ENCODE results near the gene FAT2.

The FAT2 gene

DNA sequence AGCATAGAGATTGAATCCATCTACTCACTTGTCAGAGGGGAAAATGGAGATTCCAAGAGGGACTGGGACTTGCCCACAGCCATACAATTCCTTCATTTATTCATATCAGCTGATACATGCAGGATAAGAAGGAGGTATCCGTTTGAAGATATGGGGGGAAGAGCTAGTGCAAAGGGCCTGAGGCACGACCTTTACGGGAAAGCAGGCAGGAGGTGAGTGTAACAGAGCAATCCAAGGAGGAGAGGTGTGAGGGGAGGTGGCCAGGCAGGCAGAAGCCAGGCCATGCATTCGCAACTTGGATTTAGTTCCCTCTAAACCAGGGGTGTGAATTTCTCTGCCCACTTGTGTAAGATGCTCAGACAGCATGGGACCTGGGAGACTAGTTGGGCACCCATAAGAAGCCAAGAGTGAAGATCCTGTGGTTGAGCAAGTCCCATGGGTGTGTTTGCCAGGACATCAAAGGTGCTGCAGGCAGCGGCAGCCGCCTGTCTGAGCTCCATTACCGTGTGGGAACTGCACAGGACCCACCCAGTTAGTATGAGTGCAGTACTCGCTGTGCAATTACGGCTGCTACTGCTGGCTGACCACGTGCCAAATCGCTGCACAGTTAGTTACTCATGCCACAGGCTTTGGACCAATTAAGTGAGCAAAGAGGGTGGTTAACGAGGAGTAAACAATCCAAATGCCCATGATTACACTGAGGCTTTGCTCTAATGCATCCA, 31.4 kb upstream of the FAT2 start:
- Histone ChIP-seq H3K27me3 (ENCODE audit: control insufficient read depth, insufficient read depth, low read length) (no peaks in the 10 kb centered on the region), H3K36me3 (ENCODE audit: control insufficient read depth, insufficient read depth, low read length) (no peaks in the 10 kb centered on the region), H3K9ac (ENCODE audit: low read length) (no peak overlapping the region), H3K9me3 (ENCODE audit: control insufficient read depth, low read length) (no peaks in the 10 kb centered on the region), H3K4me1 (ENCODE audit: control insufficient read depth, insufficient read depth, low read length) (no peaks in the 10 kb centered on the region), H3K4me3 (ENCODE audit: low read length) (no peak overlapping the region)

DNA sequence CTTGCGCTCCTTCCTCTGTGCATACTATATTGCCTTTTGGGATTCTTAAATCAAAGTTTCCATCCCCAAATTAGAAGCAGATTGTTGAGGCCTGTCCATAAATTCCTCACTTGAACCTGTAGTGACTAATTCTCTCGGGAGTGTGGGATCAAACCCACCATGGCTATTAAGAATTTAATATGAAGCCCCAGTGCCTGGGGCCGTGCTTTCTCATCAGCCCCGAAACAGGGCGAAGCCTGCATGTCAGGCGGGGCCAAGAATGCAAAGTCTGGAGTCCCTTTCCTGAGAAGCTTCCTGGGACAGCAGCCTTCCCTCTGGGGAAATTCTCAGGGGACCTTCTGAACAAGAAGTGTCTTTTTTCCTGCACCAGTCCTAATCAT, 29.3 kb upstream of the FAT2 start:
- H3K36me3 ChIP-seq (ENCODE audit: control insufficient read depth, insufficient read depth, low read length) = no peaks in the 10 kb centered on the region
- no peaks in the 10 kb centered on the region for H3K4me1 ChIP-seq (ENCODE audit: control insufficient read depth, insufficient read depth, low read length)
- no peak overlapping the region for H3K9ac ChIP-seq (ENCODE audit: low read length)
- no peak overlapping the region for H3K4me3 ChIP-seq (ENCODE audit: low read length)
- no peaks in the 10 kb centered on the region for H3K27me3 ChIP-seq (ENCODE audit: control insufficient read depth, insufficient read depth, low read length)
- H3K9me3 ChIP-seq (ENCODE audit: control insufficient read depth, low read length) = no peaks in the 10 kb centered on the region

DNA sequence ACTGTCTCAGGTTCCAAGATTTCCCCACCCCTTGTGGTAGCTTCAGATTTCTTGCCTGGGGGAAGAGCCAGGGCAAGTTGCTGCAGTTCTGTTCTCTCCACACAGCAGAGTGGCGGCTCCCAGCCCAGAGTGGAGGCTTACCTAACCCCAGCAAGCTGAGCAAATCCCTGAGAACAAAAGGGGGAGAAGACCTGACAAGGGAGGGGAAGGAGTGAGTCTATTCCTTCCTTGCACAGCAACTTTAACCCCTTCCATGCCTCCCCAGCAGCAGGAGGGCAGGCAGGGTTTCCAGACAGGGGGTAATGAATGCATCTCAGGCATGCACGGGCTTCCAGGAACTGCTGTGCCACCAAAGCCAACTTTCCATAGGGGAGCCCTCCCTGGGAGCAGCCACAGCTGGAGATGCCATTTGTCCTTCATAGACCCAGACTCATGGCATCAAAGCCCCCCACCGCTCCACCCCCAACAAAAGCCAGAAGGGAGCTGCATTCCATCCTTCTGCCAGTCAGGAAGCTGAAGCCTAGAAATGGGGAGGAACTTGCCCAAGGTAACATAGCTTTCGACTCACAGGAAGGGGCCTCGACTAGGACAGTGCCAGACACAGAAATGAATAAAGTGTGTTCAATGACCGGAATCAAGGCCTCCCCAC, 28.8 kb upstream of the FAT2 start:
- H3K36me3 ChIP-seq (ENCODE audit: control insufficient read depth, insufficient read depth, low read length) = no peaks in the 10 kb centered on the region
- peaks cover 4% of the 10 kb centered on the region for H3K27me3 ChIP-seq (ENCODE audit: control insufficient read depth, insufficient read depth, low read length)
- no peak overlapping the region for H3K9ac ChIP-seq (ENCODE audit: low read length)

DNA sequence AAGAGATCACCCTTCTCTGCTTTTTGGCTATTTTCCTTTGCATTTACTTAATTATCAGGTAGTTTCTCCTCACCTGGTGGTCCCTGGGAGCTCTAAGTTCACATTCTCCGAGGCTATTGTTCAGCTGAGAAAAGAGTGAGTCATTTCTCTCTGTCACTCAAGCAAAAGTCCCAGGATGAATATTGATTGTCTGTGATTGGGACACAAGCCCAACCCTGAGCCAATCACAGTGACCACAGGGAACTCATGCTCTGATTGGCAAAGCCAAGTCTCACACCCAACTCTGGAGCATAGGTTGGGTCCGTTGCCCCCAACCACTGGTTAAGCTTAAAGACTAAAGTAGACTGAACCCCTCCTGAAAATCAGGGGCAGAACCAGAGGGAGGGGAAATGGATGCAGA, 27.8 kb upstream of the FAT2 start:
- Histone ChIP-seq H3K27me3 (ENCODE audit: control insufficient read depth, insufficient read depth, low read length) (peaks cover 7% of the 10 kb centered on the region), H3K36me3 (ENCODE audit: control insufficient read depth, insufficient read depth, low read length) (no peaks in the 10 kb centered on the region), H3K4me3 (ENCODE audit: low read length) (no peak overlapping the region), H3K9me3 (ENCODE audit: control insufficient read depth, low read length) (no peaks in the 10 kb centered on the region), H3K9ac (ENCODE audit: low read length) (no peak overlapping the region), H3K4me1 (ENCODE audit: control insufficient read depth, insufficient read depth, low read length) (no peaks in the 10 kb centered on the region)

More for the DNA sequence above, 28.8 kb upstream of the FAT2 start:
- no peaks in the 10 kb centered on the region for H3K4me1 ChIP-seq (ENCODE audit: control insufficient read depth, insufficient read depth, low read length)
- no peaks in the 10 kb centered on the region for H3K9me3 ChIP-seq (ENCODE audit: control insufficient read depth, low read length)
- no peak overlapping the region for H3K4me3 ChIP-seq (ENCODE audit: low read length)

DNA sequence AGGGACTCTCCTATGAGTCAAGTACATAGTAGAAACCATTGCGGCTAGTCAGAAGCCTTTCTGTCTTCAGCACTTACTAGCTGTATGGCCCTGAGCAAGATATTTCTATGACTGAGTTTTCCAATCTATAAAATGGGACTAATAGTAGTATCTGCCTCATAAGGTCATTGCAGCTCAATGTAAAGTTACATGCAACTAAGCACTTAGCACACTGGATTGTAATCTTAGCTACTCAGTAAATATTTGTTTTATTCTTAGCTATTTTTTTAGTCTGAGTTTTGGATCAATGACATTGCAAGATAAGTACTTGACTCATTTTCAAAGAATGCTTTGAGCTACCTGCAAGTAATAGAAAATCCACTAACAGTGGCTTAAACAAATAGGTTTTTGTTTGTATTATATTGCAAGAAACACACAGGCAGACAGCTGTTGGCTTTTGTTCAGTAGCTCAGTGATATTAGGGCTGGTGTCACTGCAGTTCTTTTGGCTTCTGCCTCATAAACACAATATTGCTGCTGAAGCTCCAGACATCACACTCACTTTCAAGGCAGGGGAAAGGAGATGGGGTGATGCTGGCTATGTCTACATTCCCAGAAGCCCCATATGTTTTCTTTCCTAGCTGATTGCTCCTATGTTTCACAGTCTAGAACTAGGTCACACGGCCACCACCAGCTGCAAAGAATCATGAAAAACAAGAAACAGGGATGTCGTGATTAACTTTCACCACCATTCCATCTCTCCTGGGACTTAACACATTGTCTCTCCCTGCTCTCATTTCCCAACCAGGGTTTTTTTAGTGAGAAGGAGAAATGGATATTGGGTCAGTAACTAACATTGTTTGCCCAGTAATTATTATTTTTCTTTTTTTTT, 26.9 kb upstream of the FAT2 start:
- H3K9ac ChIP-seq (ENCODE audit: low read length) = no peak overlapping the region
- H3K9me3 ChIP-seq (ENCODE audit: control insufficient read depth, low read length) = no peaks in the 10 kb centered on the region
- H3K4me1 ChIP-seq (ENCODE audit: control insufficient read depth, insufficient read depth, low read length) = no peaks in the 10 kb centered on the region
- H3K27me3 ChIP-seq (ENCODE audit: control insufficient read depth, insufficient read depth, low read length) = peaks cover 7% of the 10 kb centered on the region
- H3K4me3 ChIP-seq (ENCODE audit: low read length) = no peak overlapping the region
- no peaks in the 10 kb centered on the region for H3K36me3 ChIP-seq (ENCODE audit: control insufficient read depth, insufficient read depth, low read length)

DNA sequence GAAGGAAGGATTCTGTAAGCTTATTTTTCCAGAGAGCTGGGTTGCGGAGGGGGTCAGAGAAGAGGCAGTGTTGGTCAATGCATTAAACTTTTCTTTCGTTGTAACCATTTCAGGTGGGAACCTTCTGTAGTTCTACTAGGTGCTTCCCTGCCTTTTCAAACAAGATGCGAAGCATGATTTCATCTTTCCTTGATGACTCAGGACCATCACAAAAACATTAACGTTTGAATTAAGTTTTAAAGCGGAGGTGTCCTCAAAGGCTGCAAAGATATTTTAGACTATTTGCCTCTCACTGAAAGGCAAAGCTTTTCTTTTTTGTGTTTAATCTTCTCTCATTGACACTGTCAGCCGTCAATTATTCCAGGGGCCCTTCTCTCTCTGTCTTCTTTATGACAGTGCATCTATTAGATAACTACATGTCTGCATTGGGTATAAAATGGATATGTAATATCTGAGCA, 26.3 kb upstream of the FAT2 start:
- H3K9me3 ChIP-seq (ENCODE audit: control insufficient read depth, low read length) = no peaks in the 10 kb centered on the region
- no peaks in the 10 kb centered on the region for H3K4me1 ChIP-seq (ENCODE audit: control insufficient read depth, insufficient read depth, low read length)
- peaks cover 7% of the 10 kb centered on the region for H3K27me3 ChIP-seq (ENCODE audit: control insufficient read depth, insufficient read depth, low read length)
- no peak overlapping the region for H3K4me3 ChIP-seq (ENCODE audit: low read length)
- no peaks in the 10 kb centered on the region for H3K36me3 ChIP-seq (ENCODE audit: control insufficient read depth, insufficient read depth, low read length)
- no peak overlapping the region for H3K9ac ChIP-seq (ENCODE audit: low read length)

DNA sequence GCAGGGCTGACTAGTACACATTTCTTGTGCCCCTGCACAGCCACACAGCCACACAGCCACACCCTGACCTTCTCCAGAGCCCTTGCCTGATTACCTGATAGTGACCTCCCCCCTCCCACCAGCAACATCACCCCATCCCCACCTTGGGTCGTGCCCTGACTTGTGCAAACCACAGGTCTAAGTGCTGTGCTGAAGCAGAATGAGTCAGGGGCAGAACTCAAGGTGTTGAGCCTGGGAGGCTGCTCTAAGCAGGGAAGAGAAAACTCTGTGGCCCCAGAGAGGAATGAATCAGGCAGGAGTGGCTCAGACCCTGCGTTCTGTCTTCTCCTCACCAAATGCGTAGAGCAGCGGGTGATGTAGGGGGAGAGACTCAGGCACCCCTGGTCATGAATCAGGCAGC, 24.3 kb upstream of the FAT2 start:
- Histone ChIP-seq H3K4me3 (ENCODE audit: low read length) (no peak overlapping the region), H3K9ac (ENCODE audit: low read length) (no peak overlapping the region), H3K27me3 (ENCODE audit: control insufficient read depth, insufficient read depth, low read length) (peaks cover 7% of the 10 kb centered on the region), H3K4me1 (ENCODE audit: control insufficient read depth, insufficient read depth, low read length) (no peaks in the 10 kb centered on the region), H3K36me3 (ENCODE audit: control insufficient read depth, insufficient read depth, low read length) (no peaks in the 10 kb centered on the region), H3K9me3 (ENCODE audit: control insufficient read depth, low read length) (no peaks in the 10 kb centered on the region)

DNA sequence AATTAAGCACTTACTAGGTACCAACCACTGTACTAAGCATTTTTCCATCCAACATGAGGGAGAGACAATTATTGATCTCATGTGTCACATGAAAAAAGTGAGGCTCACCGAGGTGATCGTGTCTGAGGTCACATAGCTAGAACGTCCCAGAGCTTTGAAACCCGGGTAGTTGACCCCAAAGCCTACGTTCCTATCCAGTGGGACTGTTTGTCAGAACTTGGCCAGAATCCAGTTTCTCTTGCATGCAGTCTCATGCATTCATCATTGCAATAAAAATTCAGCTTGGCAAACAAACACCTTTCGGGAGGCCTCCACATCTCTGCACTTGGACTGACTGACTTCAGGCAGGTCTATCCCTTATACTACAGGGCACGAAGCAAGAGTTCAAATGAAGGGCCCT, 23.4 kb upstream of the FAT2 start:
- peaks cover 7% of the 10 kb centered on the region for H3K27me3 ChIP-seq (ENCODE audit: control insufficient read depth, insufficient read depth, low read length)
- no peaks in the 10 kb centered on the region for H3K9me3 ChIP-seq (ENCODE audit: control insufficient read depth, low read length)
- H3K9ac ChIP-seq (ENCODE audit: low read length) = no peak overlapping the region
- no peaks in the 10 kb centered on the region for H3K4me1 ChIP-seq (ENCODE audit: control insufficient read depth, insufficient read depth, low read length)
- no peak overlapping the region for H3K4me3 ChIP-seq (ENCODE audit: low read length)
- no peaks in the 10 kb centered on the region for H3K36me3 ChIP-seq (ENCODE audit: control insufficient read depth, insufficient read depth, low read length)

DNA sequence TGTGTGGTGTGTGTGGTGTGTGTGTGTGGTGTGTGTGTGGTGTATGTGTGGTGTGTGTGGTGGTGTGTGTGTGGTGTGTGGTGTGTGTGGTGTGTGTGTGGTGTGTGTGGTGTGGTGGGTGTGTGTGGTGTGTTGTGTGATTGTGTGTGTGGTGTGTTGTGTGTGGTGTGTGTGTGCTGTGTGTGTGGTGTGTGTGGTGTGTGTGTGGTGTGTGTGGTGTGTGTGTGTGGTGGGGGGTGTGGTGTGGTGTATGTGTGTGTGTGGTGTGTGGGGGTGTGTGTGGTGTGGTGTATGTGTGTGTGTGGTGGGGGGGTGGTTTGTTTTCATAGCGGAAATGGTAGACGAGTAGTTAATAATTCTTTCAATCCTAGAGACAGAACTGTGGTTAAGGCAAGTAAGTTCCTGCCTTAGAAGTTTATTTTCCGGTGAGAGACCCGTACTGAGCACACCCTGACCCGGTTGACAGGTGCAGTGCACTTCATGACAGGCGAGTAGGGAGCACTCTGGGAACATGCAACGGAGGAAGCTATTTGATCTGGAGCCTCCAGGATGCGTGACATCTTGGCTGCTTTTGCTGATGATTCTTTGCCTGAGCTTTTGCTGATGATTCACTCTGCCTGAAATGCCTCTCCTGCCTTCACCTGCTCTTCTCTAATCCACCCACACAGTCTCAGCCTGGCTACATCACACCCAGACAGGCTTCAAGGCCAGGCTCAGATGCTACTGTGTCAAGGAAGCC, 21.7 kb upstream of the FAT2 start:
- Histone ChIP-seq H3K27me3 (ENCODE audit: control insufficient read depth, insufficient read depth, low read length) (peaks cover 7% of the 10 kb centered on the region), H3K4me3 (ENCODE audit: low read length) (no peak overlapping the region), H3K9me3 (ENCODE audit: control insufficient read depth, low read length) (no peaks in the 10 kb centered on the region), H3K36me3 (ENCODE audit: control insufficient read depth, insufficient read depth, low read length) (no peaks in the 10 kb centered on the region), H3K9ac (ENCODE audit: low read length) (no peak overlapping the region), H3K4me1 (ENCODE audit: control insufficient read depth, insufficient read depth, low read length) (no peaks in the 10 kb centered on the region)

DNA sequence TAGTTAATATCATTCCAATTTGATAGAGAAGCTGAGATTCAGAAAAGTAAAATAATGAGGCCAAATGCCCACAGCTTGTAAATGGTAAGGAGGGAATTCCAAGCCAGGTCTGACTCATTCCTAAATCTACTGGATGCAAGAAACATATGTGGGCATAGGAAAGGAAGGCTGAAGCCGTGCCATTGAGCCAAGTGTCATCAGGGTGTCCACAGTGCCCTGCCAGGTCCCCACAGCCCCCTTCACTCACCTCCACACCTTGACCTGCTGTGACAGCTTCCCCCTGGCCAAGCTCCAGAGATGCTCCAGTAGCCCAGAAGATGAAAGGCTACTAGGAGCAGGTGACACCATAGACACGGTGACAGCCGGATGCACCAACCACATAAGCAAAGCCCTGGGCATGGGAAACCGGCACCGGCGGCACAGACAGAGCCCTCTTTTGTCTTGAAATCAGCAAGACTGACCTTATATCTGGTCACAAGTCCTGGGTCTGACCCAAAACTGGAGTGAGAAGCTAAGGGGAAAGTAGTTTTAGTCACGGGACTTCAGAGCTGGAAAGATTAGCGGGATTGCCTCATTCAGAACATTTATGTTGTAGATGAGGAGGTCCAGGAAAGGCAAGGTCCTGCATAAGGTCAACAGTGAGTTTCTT, 20.1 kb upstream of the FAT2 start:
- Histone ChIP-seq H3K4me1 (ENCODE audit: control insufficient read depth, insufficient read depth, low read length) (no peaks in the 10 kb centered on the region), H3K36me3 (ENCODE audit: control insufficient read depth, insufficient read depth, low read length) (no peaks in the 10 kb centered on the region), H3K4me3 (ENCODE audit: low read length) (no peak overlapping the region), H3K9me3 (ENCODE audit: control insufficient read depth, low read length) (no peaks in the 10 kb centered on the region), H3K9ac (ENCODE audit: low read length) (no peak overlapping the region), H3K27me3 (ENCODE audit: control insufficient read depth, insufficient read depth, low read length) (peaks cover 7% of the 10 kb centered on the region)

DNA sequence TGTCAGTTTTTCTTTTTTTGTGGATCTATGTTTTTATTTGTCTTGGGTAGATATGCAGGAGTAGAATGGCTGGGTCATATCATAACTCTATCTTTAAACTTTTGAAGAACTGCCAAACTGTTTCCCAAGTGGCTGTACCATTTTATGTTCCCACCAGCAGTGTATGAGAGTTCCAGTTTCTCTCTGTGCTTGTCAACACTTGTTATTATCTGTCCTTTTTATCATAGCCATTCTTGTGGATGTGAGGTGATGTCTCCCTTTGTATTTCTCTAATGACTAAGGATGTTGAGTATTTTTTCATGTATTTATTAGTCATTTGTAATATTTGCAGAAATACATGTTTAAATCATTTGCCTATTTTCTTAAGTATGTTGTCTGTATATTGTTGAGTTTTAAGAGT, 17.4 kb upstream of the FAT2 start:
- no peaks in the 10 kb centered on the region for H3K36me3 ChIP-seq (ENCODE audit: control insufficient read depth, insufficient read depth, low read length)
- no peaks in the 10 kb centered on the region for H3K4me1 ChIP-seq (ENCODE audit: control insufficient read depth, insufficient read depth, low read length)
- H3K9me3 ChIP-seq (ENCODE audit: control insufficient read depth, low read length) = no peaks in the 10 kb centered on the region
- no peaks in the 10 kb centered on the region for H3K27me3 ChIP-seq (ENCODE audit: control insufficient read depth, insufficient read depth, low read length)
- H3K4me3 ChIP-seq (ENCODE audit: low read length) = no peak overlapping the region
- H3K9ac ChIP-seq (ENCODE audit: low read length) = no peak overlapping the region

Measured in mucosa of stomach (tissue), 1 donor.